NCI-H526 (cell line): ENCODE measurements around the gene CP.
"Not testable (repeated sequence)": the region's sequence is repeated elsewhere in the genome, so short reads cannot be mapped to it uniquely, and the experiment has no call there.

Source experiments
- DNase-seq, 2 experiments: peaks; one replicate each; lab custom pipeline; 2025; lab: John Stamatoyannopoulos, UW

CP gene

GRCh38 chr3:149227591-149228268, 6.1 kb upstream of the CP start:
- no peak for DNase-seq

DNA sequence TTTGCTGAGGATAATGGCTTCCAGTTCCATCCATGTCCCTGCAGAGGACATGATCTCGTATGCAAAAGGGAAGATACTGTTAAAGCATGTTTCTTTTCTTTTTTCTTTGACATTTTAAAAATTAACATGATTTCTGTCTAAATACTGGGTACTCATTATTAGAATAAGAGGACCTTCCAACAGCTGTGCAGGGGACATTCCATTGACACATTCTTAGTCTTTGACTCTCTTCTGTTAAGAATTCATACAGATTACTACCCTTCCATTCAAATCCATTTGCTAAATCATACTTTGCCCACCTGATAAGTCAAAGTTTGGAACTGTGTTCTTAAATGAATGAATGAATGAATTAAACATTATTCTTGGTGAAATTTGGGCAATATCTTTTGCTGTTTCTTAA, 5.1 kb upstream of the CP start:
- DNase-seq: no peak

DNA sequence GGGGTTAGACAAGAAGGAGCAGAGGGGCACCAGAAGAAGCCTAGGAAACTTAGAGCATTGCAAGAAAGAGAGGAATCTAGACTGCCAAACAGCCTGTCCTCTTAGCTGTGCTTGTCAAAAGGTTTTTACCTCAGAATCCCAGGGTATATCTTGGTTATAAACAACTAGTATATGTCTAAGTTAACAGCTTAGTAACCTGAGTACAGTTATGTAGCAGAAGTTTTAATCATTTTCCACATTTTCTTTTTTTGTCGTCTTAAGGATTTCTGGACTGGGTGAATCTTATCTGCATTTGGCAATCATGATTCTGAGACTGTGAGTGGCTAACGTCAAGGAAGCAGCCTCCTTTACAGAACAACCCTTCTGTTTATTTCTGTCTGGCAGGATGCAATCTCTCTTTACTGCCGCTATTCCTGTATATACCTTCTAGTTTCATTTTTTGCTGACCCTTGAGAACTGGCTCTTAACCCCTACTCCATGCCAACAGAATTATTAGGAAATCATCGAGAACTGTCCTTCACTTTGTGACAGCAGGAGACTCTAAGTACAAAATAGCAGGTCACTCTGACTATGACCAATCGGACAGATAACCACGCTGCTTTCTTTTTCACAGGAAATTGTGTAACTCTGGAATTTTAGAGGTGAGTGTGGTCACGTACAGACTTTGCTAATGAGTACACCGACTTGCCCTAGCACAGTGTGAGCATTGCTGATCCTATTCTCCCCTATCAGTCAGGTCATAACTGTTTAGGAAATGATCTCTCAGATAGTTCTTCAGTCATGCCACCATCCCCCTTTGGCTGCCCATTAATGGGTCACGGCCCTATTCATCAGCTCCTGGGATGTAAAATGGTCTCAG, 3.3 kb upstream of the CP start:
- no peak for DNase-seq

DNA sequence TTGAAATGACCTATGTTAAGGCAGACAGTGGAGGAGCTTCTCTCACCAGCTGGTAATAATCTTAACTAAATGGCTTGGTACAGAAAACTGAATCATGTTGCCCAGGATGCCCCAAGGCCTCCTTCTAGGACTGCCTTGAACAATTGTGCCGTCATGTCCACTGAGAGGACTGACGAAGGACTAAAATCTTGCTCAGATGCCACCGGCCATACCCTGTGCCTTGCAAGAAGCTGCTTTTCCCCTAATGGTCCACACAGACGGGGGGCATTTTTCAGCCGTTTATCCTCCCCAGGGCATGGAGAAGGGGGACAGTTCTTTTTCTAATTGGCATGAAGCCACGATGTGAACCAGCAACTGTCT, 1.8 kb upstream of the CP start:
- no peak for DNase-seq

DNA sequence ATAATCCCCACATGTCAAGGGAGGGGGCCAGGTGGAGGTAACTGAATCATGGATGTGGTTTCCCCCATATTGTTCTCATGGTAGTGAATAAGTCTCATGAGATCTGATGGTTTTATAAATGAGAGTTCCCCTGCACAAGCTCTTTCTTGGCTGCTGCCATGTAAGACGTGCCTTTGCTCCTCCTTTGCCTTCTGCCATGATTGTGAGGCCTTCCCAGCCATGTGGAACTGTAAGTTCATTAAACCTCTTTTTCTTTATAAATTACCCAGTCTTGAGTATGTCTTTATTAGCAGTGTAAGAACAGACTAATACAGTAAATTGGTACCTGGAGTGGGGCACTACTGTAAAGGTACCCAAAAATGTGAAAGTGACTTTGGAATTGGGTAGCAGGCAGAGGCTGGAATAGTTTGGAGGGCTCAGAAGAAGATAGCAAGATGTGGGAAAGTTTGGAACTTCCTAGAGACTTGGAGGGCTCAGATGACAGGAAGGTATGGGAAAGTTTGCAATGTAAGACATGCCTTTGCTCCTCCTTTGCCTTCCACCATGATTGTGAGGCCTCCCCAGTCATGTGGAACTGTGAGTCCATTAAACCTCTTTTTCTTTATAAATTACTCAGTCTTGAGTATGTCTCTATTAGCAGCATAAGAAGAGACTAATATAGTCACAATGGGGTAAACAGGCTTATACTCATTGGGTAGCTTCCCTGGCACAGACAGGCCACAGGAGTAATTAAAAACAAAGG, 2.1 kb downstream of the CP start:
- DNase-seq: not testable (repeated sequence)

- no peak for DNase-seq
These were observed 4.3 kb downstream of the CP start for GRCh38 chr3:149217347-149217746.

DNA sequence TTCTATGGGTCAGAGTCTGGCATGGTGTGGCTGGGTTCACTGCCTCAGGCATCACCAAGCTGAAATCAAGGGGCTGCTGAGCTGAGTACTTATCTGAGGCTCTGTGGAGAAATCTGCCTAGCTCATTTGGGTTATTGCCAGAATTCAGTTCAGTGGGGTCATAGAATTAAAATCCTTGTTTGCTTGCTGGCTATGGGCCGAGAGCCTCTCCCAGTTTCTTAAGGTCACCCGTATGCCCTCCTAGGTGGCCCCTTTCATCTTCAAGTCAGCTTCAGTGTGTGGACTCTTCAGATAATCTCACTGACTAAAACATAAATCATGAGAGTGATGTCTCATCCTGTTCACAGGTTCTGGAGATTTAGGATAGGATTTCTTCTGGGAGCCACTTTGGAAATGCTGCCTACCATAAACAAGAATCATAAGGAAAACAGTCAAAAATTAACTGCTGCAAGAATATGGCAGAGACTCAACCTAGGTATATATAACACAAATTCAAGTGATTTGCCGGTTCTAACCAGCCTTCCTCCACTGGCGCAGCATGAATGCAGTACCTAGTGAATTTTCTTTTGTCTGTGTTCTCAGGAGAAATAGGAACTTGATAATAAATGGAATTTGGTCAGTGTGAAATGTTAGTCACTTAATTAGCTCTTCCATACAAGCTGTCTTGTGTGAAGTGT, 5.3 kb downstream of the CP start:
- DNase-seq: no peak

- DNase-seq: no peak
These were observed 6.1 kb downstream of the CP start for GRCh38 chr3:149215515-149215914.

- no peak for DNase-seq
These were observed 6.9 kb downstream of the CP start for GRCh38 chr3:149214702-149215101.

DNA sequence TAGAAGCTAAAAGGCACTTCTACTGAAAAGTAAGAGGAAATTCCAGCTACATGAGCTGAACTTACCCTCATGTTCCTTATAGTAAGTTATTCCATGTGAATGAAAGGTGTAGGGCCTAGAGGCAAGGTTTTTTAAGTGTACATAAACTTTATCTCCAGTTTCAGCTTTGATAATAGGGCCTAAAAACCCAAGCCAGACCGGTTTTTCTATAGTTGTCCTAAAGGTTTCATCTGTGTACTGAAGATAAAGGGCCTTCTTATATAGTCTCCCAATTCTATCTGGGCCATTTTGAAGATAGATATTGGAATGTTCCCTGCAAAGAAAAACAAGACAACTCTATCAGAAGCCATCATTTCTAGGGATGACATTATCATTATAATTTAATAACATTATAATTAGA, 9.2 kb downstream of the CP start:
- no peak for DNase-seq

GRCh38 chr3:149209431-149209830, 12.2 kb downstream of the CP start:
- no peak for DNase-seq

DNA sequence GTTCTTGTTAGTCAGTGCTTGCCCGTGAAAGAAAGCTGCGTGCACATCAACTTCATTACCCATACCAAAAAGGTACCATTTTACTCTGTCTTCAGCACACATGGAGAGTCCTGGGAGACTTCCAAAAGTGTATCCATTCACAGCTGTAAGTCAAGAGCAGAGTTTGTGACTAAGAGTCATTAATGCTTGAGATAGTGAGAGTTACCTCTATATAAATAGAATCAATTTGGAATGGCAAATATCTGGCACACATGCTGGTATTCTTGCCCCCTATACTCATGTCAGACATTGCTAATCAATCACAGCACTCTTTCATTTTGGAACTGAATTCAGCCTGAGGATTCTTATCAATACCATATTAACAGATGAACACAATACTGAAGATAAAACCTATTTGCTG, 14.2 kb downstream of the CP start:
- DNase-seq: no peak

DNA sequence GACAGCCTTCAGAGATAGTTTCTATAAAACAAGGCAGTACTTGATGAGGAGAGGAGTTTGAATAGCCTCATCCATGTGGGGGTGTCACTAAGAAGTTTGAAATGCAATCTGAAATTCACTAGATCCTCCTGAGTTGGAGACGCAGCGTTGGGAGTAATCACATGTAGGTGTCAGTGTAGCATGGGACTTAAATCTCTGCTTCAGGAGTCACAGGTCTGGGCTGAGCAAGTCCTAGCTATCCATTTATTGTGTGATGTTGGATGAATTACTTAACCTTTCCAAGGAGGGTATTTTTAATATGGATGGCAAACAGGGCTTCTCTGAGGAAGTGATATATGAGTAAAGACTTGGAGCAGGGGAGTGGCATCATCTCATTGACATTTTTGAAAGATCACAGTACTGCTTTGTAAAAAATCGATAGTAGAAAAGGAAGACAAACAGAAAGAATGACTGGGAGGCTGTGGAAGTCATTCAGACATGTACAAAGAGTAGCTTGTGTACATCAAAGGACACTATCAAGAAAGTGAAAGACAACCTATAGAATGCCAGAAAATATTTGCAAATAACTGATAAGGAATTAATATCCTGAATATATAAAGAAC, 17.1 kb downstream of the CP start:
- DNase-seq: no peak

GRCh38 chr3:149203758-149204157, 17.9 kb downstream of the CP start:
- DNase-seq: no peak

DNA sequence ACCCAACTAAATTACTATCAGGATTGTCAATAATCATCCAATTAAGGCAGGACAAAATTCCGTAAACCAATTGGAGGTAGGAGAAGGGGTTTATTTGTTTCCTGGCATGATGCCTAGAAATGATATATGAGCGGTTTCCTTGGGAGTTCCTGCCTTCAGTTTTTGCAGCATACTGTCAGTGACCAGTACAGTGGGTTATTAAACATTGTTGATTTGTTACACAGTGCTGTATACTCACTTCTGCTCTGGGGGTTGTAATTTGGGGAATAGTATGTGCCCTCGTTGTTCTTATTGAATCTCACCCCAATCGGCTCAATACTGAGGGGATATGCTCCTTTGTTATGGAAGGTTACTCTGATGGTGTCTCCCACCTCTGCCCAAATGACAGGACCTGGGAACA, 22.2 kb downstream of the CP start:
- no peak for DNase-seq

DNA sequence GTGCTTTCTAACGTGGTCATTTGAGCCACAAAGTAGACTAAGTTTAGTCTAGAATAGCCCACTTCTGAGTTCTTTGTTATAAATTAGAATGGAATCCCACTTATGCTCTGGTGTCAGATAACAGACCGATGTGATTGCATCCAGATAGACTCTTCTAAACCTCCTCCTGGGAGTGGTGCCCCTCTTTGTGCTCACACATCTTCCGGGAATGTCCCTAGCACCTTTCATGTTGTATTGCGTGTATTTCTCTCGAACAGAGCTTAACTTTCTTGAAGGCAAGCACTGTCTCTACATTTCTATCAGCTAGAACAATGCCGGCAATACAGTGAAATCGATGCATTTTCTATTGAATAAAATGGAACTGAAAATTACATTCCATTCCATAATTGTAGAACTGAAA, 23.0 kb downstream of the CP start:
- DNase-seq: no peak

DNA sequence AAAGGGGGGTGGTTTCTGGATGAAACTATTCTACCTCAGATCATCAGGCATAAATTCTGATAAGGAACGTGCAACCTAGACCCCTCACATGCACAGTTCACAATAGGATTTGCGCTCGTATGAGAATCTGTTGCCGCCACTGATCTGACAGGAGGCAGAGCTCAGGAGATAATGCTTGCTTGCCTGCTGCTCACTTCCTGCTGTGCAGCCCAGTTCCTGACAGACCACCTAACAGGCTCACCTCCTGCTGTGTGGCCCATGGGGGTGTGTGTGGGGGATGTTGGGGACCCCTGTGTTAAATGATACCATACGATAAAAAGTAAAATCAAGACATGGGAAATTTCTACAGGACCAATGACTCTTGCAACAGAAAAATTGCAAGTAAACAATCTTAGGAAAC, 24.0 kb downstream of the CP start:
- no peak for DNase-seq

GRCh38 chr3:149196805-149197592, 24.6 kb downstream of the CP start:
- not testable (repeated sequence) for DNase-seq

DNA sequence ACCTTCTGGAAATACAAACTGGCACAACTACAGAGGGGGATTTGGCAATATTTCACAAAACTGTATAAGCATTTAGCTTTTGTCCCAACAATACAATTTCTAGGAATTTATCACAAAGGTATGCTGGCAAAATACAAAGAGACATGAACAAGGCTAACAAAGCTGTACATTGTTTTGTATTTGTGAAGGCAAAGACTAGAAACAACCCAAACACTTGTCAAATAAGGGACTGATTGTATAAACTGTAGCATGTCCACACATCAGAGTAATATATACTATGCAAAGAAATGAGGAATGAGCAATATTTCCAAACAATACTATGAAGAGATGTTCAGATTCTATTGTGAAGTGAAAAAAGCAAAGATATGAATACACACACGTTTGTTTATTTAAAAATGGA, 26.4 kb downstream of the CP start:
- no peak for DNase-seq

DNA sequence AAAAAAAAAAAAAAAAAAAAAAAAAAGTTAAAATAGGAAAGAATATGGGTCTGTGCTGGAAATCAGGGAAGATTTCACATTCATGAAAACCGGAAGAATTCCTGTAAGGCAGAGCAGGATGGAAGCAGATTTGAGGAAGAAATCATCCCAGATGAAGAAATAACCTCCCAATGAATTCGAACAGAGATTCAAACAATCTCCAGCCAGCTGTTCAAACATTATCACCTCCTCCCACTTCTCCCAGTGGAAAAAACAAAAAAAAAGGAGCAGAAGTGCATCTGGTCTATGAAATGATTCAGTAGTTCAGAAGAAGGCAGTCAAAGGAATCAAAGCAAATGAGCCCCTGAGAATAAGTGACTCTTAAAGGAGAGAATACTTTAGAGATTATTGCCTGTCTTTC, 33.1 kb downstream of the CP start:
- DNase-seq: no peak

DNA sequence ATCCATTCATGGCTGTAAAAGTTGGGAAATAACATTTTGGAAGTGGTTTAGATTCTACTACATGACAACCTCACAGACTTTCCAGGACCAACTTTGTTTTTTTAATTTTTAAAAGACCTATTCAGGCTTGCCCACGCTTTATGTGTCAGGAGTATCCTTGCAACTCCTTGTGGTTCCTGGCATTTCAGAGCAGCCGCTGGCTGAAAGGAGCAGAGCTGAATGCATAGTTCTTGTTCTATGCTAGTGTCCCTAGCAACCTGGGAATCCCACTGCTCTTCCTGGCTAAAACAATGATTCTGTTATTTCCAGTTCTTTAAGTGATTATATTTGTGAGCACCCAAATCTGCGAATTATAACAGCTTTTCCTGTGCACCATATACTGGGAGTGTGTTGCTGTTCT, 34.9 kb downstream of the CP start:
- DNase-seq: no peak
